ENCODE measurements around the gene NEURL1.
"Not testable (repeated sequence)": the region's sequence is repeated elsewhere in the genome, so short reads cannot be mapped to it uniquely, and the experiment has no call there.

The NEURL1 gene

DNA sequence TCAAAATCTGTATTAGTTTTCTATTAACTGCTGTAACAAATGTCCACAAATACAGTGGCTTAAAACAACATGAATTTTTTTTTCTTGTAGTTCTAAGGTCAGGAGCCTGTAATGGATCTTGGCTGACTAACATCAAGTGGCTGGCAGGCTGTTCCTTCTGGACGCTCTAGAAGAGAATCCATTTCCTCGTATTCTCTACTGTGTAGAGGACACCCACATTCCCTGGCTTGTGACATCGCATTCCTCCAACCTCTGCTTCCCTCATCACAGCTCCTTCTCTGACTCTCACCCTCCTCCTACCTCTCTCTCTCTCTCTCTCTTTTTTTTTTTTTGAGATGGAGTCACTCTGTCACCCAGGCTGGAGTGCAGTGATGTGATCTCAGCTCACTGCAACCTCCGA, 30.0 kb upstream of the NEURL1 start:
- DNase-seq (ENCODE audit: low spot score) = no peak

- DNase-seq (ENCODE audit: low spot score) = no peak
These were observed 27.9 kb upstream of the NEURL1 start for GRCh38 chr10:103465411-103466179.

DNA sequence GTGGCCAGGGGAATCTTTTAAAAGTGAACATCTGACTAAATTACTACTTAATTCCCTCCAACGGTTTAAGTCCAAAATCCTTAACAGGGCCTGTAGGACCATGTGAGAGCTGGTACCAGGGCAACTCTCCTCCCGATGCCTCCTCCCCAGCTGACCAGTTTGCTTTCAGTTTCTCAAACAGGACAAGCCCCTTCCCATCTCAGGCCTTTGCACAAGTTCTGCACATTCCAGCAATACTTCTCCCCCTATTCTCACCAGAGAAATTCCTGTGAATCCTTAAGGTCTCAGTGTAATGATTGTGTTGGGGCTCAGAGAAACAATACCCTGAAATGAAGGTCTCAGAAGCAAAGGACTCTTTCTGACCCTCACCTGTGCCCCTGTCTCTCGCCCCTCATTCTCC, 26.8 kb upstream of the NEURL1 start:
- no peak for DNase-seq (ENCODE audit: low spot score)

DNA sequence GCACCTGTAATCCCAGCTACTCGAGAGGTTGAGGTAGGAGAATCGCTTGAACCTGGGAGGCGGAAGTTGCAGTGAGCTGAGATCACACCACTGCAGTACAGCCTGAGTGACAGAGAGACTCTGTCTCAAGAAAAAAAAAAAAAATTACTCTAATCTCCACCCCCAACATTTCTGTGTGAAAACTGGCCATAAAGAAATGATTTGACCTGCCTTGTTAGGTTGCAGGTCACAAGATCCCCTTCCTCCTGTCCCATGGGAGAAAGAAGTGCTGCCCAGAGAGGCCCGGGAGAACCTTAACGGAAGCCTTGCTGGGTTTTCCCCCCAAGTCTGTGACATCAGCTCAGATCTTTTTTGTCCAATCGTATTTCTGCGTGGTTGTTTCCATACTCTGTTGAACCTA, 26.1 kb upstream of the NEURL1 start:
- no peak for DNase-seq (ENCODE audit: low spot score)

DNA sequence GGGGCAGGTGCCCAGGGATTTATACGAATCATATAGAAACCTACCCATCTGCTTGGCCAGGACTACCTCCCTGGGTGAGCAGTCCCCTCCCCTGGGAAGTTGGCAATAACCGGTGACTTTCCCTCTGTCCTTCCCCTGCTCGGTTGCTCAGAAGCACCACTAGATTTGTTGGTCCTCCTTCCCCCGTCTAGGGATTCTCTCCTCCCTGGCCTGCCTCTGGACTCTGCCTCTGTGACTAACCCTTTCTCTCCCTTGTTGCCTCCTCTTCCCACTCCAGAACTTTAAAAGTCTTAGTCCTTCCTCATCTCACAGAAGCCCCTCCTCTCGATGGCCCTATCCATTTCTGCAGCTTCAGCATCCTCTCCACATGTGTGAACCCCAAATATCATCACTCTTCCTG, 24.3 kb upstream of the NEURL1 start:
- DNase-seq (ENCODE audit: low spot score) = no peak

- DNase-seq (ENCODE audit: low spot score) = no peak
These were observed 22.5 kb upstream of the NEURL1 start for GRCh38 chr10:103470761-103471653.

GRCh38 chr10:103472005-103472404, 21.5 kb upstream of the NEURL1 start:
- DNase-seq (ENCODE audit: low spot score) = no peak

- no peak for DNase-seq (ENCODE audit: low spot score)
These were observed 20.2 kb upstream of the NEURL1 start for GRCh38 chr10:103473261-103473671.

DNA sequence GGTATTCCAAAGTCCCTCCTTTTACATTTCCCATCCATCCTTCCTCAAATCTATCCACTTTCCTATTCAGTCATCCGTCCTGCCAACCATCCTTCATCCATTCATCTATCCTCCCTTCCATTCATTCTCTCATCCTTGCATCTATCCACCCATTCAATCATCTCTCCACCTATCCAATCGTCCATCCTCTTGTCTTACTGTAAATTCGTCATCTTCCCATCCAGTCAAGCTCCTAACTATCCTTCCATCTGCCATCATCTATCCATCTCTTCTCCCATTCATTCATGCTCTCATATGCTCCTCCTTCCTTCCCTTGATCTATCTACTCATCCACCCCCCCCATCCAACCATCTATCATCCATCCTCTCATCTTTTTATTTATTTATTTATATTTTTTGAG, 19.4 kb upstream of the NEURL1 start:
- DNase-seq (ENCODE audit: low spot score) = no peak

DNA sequence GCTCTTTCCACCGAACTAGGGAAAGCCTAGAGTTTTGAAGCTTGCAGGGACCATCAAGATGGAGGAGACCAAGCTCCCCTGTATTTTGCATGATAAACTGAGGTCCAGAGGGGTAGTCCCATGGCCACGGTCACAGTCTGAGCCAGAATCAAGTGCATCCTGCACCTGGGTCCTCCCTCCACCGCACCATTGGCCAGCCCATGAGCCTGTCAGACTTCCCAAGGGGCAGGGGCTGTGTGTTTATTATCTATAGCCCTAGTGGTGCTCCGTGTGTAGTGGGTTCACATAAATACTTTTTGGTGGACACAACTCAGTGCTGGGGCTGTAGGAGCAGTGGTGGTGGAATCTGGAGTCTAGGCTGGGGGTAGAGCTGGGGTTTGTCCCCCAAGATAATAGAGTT, 18.1 kb upstream of the NEURL1 start:
- no peak for DNase-seq (ENCODE audit: low spot score)

GRCh38 chr10:103476046-103476768, 17.3 kb upstream of the NEURL1 start:
- DNase-seq (ENCODE audit: low spot score) = no peak

DNA sequence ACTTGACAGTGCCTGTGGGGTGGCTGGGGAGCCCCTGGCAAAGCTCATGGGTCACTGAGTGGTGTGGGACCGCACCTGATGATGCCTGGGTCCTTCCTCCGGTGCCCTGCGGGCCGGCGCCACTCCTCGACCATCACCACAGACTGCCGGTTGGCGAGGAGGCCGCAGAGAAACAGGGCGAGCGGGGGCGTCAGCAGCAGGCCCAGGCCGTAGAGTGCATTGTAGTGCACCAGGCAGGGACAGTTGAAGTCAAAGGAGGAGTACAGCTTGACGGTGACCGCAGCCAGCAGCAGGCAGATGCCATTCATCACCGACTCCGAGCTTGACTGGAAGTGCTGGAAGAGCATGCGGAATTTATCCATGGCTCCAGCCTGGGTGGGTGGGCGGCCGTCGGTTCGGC, 14.8 kb upstream of the NEURL1 start:
- DNase-seq (ENCODE audit: low spot score) = no peak

DNA sequence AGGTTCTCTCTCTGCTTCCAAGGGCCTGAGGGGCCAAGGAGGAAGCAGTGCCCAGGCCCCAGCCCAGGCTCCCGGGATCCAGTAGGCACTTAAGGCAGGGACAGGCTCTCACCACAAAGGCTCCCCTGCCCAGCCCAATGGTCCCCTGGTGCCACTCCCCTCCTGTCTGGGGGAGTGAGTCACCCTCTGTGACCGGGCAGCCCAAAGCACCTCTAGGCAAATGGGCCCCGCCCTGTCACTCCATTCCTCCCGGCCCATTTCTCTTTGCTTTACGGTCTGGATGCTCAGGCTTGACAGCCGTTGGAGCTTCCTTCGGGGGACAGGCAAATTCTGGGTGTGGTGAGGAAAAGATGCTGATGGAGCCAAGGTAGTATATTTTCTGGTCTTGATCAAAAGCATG, 14.4 kb upstream of the NEURL1 start, which contains the start of gene CALHM3:
TSS of gene CALHM3 (minus strand) at position 106 of the 400 bp plus-strand sequence. CDS start 208 bp downstream, outside the sequence.
- no peak for DNase-seq (ENCODE audit: low spot score)

- no peak for DNase-seq (ENCODE audit: low spot score)
These were observed 13.0 kb upstream of the NEURL1 start for GRCh38 chr10:103480521-103480920.

- peak; percentile 83 for DNase-seq (ENCODE audit: low spot score)
These were observed 11.5 kb upstream of the NEURL1 start for GRCh38 chr10:103481974-103482531.

- DNase-seq (ENCODE audit: low spot score) = not testable (repeated sequence)
These were observed 6.7 kb upstream of the NEURL1 start for GRCh38 chr10:103486635-103487409.

DNA sequence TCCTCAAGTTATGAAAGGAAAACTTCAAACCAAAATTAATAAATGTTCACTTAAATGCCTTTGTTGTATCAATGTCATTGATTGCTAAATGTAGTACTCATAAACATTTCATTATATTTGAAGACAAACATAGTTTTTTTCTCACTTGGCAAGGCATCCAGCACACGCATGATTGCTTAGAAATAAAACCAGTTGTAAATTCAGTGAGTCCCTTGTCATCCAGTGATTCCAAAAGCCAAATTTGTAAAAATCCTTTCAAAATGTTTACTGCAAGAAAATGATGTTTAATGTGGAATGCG, 6.1 kb upstream of the NEURL1 start:
- DNase-seq (ENCODE audit: low spot score) = no peak

GRCh38 chr10:103490986-103491314, 2.6 kb upstream of the NEURL1 start:
- DNase-seq (ENCODE audit: low spot score) = no peak

DNA sequence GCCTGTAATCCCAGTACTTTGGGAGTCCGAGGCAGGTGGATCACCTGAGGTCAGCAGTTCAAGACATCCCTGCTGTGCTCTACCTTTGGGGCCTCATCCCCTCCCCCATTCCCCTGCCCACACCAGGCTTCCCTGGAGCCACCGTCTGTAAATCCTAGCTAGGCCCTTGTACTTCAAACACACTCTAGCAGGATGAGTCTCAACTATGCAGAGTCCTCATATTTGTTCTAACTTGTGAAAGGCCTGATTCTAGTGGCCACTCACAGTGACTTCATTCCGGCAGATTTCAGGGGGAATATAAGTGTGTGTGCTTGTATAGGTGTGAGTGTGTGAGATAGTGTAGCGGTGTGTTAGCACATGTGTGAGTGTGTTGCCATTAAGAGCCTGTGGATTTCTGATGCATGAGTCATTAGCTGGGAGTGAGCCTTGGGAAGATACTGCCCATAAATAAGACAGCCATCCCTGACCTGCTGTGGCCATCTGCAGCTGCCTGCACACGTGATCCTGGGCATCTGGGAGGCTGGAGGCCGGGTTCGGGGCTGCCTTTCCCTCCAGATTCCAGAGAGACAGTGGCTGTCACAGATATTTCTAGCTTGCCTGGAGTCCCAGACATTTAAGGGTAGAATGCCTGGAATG, 1.7 kb upstream of the NEURL1 start:
- no peak for DNase-seq (ENCODE audit: low spot score)

GRCh38 chr10:103492655-103493261, 747 bp upstream of the NEURL1 start:
- DNase-seq (ENCODE audit: low spot score) = no peak

Measured in HuH-7.5 (cell line).